ACC112 (cell line): ENCODE results near the gene GATA5.

Experiments
- H2AFZ ChIP-seq: fragments of 200-600 bp; sonication (generic); one replicate; pipeline ENCODE4 v1.6.0; 2017; ENCODE audit warnings: antibody characterized with exemption, low read length; ENCODE audit not compliant: unreplicated experiment
- H3K27ac ChIP-seq: fragments of 200-600 bp; sonication (generic); 2 replicates; pipeline ENCODE4 v1.5.1; 2014; ENCODE audit warnings: low read depth, mild to moderate bottlenecking, antibody characterized with exemption, low read length, moderate library complexity
- H3K27me3 ChIP-seq: fragments of 200-600 bp; sonication (generic); 2 replicates; pipeline ENCODE4 v1.6.1; 2014; ENCODE audit warnings: mild to moderate bottlenecking, antibody characterized with exemption, low read length, moderate library complexity, mixed read lengths; ENCODE audit not compliant: insufficient read depth
- H3K36me3 ChIP-seq: fragments of 200-600 bp; sonication (generic); 2 replicates; pipeline ENCODE4 v1.6.1; 2016; ENCODE audit warnings: mild to moderate bottlenecking, antibody characterized with exemption, low read length, moderate library complexity, mixed read lengths; ENCODE audit not compliant: insufficient read depth
- H3K4me1 ChIP-seq: fragments of 200-600 bp; sonication (generic); one replicate; pipeline ENCODE4 v1.6.1; 2016; ENCODE audit warnings: low read length, mixed read lengths; ENCODE audit not compliant: insufficient read depth, unreplicated experiment, control insufficient read depth
- H3K4me3 ChIP-seq: fragments of 200-600 bp; sonication (generic); 2 replicates; pipeline ENCODE4 v1.5.1; 2014; ENCODE audit warnings: mild to moderate bottlenecking, low read depth, low read length
- H3K79me2 ChIP-seq: fragments of 200-600 bp; sonication (generic); one replicate; pipeline ENCODE4 v1.6.0; 2016; ENCODE audit warnings: low read length; ENCODE audit not compliant: control insufficient read depth, unreplicated experiment, insufficient read depth

GATA5 gene

GRCh38 chr20:62472138-62472940 lies 3.5 kb downstream of the GATA5 start:
- Histone ChIP-seq H3K4me1 (no peaks in the 10 kb centered on the region), H3K4me3 (no peak overlapping the region), H3K79me2 (no peaks in the 10 kb centered on the region), H3K27me3 (peaks cover 72% of the 10 kb centered on the region), H3K36me3 (no peaks in the 10 kb centered on the region), H2AFZ (no peak overlapping the region), H3K27ac (no peak overlapping the region)

GRCh38 chr20:62470459-62470858 lies 5.3 kb downstream of the GATA5 start:
- H3K4me1 ChIP-seq: no peaks in the 10 kb centered on the region
- no peak overlapping the region for H2AFZ ChIP-seq
- H3K36me3 ChIP-seq: no peaks in the 10 kb centered on the region
- no peak overlapping the region for H3K27ac ChIP-seq
- no peaks in the 10 kb centered on the region for H3K79me2 ChIP-seq
- peaks cover 57% of the 10 kb centered on the region for H3K27me3 ChIP-seq
- no peak overlapping the region for H3K4me3 ChIP-seq

- no peaks in the 10 kb centered on the region for H3K79me2 ChIP-seq
- H2AFZ ChIP-seq: no peak overlapping the region
- no peaks in the 10 kb centered on the region for H3K36me3 ChIP-seq
- H3K4me1 ChIP-seq: no peaks in the 10 kb centered on the region
- peaks cover 52% of the 10 kb centered on the region for H3K27me3 ChIP-seq
- H3K27ac ChIP-seq: no peak overlapping the region
- no peak overlapping the region for H3K4me3 ChIP-seq
These were observed 5.8 kb downstream of the GATA5 start for GRCh38 chr20:62470001-62470400.

- no peaks in the 10 kb centered on the region for H3K4me1 ChIP-seq
- no peak overlapping the region for H2AFZ ChIP-seq
- no peak overlapping the region for H3K27ac ChIP-seq
- no peaks in the 10 kb centered on the region for H3K79me2 ChIP-seq
- no peak overlapping the region for H3K4me3 ChIP-seq
- H3K27me3 ChIP-seq: peaks cover 46% of the 10 kb centered on the region
- H3K36me3 ChIP-seq: no peaks in the 10 kb centered on the region
These were observed 6.4 kb downstream of the GATA5 start for GRCh38 chr20:62469352-62469751.

- no peak overlapping the region for H2AFZ ChIP-seq
These were observed 8.8 kb downstream of the GATA5 start for GRCh38 chr20:62466806-62467537.

GRCh38 chr20:62466072-62466760 lies 9.6 kb downstream of the GATA5 start:
- H3K79me2 ChIP-seq: no peaks in the 10 kb centered on the region
- no peak overlapping the region for H3K27ac ChIP-seq
- H3K4me3 ChIP-seq: no peak overlapping the region
- H3K36me3 ChIP-seq: no peaks in the 10 kb centered on the region
- H3K27me3 ChIP-seq: peaks cover 29% of the 10 kb centered on the region
- H3K4me1 ChIP-seq: no peaks in the 10 kb centered on the region
- H2AFZ ChIP-seq: no peak overlapping the region

More at GRCh38 chr20:62466806-62467537, 8.8 kb downstream of the GATA5 start:
- no peaks in the 10 kb centered on the region for H3K79me2 ChIP-seq
- H3K27me3 ChIP-seq: peaks cover 29% of the 10 kb centered on the region
- no peaks in the 10 kb centered on the region for H3K4me1 ChIP-seq
- no peaks in the 10 kb centered on the region for H3K36me3 ChIP-seq
- H3K27ac ChIP-seq: no peak overlapping the region
- H3K4me3 ChIP-seq: no peak overlapping the region

GRCh38 chr20:62464990-62465389 lies 10.8 kb downstream of the GATA5 start:
- H3K4me1 ChIP-seq: no peaks in the 10 kb centered on the region
- H3K27ac ChIP-seq: no peak overlapping the region
- no peaks in the 10 kb centered on the region for H3K79me2 ChIP-seq
- H3K27me3 ChIP-seq: peaks cover 18% of the 10 kb centered on the region
- no peaks in the 10 kb centered on the region for H3K36me3 ChIP-seq
- H2AFZ ChIP-seq: no peak overlapping the region
- no peak overlapping the region for H3K4me3 ChIP-seq

GRCh38 chr20:62464425-62464770 lies 11.4 kb downstream of the GATA5 start:
- Histone ChIP-seq H3K27ac (no peak overlapping the region), H3K27me3 (peaks cover 12% of the 10 kb centered on the region), H2AFZ (no peak overlapping the region), H3K4me3 (no peak overlapping the region), H3K4me1 (no peaks in the 10 kb centered on the region), H3K36me3 (no peaks in the 10 kb centered on the region), H3K79me2 (no peaks in the 10 kb centered on the region)

- Histone ChIP-seq H3K27ac (no peak overlapping the region), H2AFZ (no peak overlapping the region), H3K36me3 (no peaks in the 10 kb centered on the region), H3K27me3 (peaks cover 7% of the 10 kb centered on the region), H3K4me3 (no peak overlapping the region), H3K79me2 (no peaks in the 10 kb centered on the region), H3K4me1 (no peaks in the 10 kb centered on the region)
These were observed 12.0 kb downstream of the GATA5 start for GRCh38 chr20:62463651-62464424.

- H3K79me2 ChIP-seq: no peaks in the 10 kb centered on the region
- no peak overlapping the region for H3K27ac ChIP-seq
- no peak overlapping the region for H2AFZ ChIP-seq
- H3K4me3 ChIP-seq: no peak overlapping the region
- no peaks in the 10 kb centered on the region for H3K36me3 ChIP-seq
- H3K4me1 ChIP-seq: no peaks in the 10 kb centered on the region
- H3K27me3 ChIP-seq: no peaks in the 10 kb centered on the region
These were observed 12.7 kb downstream of the GATA5 start for GRCh38 chr20:62462976-62463592.
